Measurements from ENCODE around the gene SLC14A1. TPM values are rescaled to one million over a fixed set of nuclear protein-coding genes. Genes with fewer than 3 reads are reported as not detected.
"Not testable (repeated sequence)": the region's sequence is repeated elsewhere in the genome, so short reads cannot be mapped to it uniquely, and the experiment has no call there.

SLC14A1 gene
- total RNA-seq, 1 donor from 2014 or later = 0.96 TPM

- ATAC-seq (no peak), DNase-seq (ENCODE audit: low spot score) (no peak)
Measured at GRCh38 chr18:45753286-45753685, 29.3 kb downstream of the SLC14A1 start.

- DNase-seq (ENCODE audit: low spot score) = peak; percentile 47
- ATAC-seq = peak; percentile 61
Measured at GRCh38 chr18:45755934-45756333, 32.0 kb downstream of the SLC14A1 start.

GRCh38 chr18:45757005-45757404, 33.0 kb downstream of the SLC14A1 start:
- ATAC-seq (no peak), DNase-seq (ENCODE audit: low spot score) (no peak)

- ATAC-seq; DNase-seq (ENCODE audit: low spot score): not testable (repeated sequence)
Measured at GRCh38 chr18:45757644-45758043, 33.7 kb downstream of the SLC14A1 start.

GRCh38 chr18:45760462-45761036, 36.6 kb downstream of the SLC14A1 start:
- no peak for ATAC-seq
- DNase-seq (ENCODE audit: low spot score) = no peak

GRCh38 chr18:45761512-45762114, 37.6 kb downstream of the SLC14A1 start:
- no peak for ATAC-seq
- no peak for DNase-seq (ENCODE audit: low spot score)

- DNase-seq (ENCODE audit: low spot score) (no peak), ATAC-seq (no peak)
Measured at GRCh38 chr18:45764000-45764686, 40.2 kb downstream of the SLC14A1 start.

- DNase-seq (ENCODE audit: low spot score) (no peak), ATAC-seq (no peak)
Measured at GRCh38 chr18:45765796-45766195, 41.8 kb downstream of the SLC14A1 start.

- no peak for DNase-seq (ENCODE audit: low spot score)
- no peak for ATAC-seq
Measured at GRCh38 chr18:45771587-45772480, 47.9 kb downstream of the SLC14A1 start.

- ATAC-seq = no peak
- DNase-seq (ENCODE audit: low spot score) = no peak
Measured at GRCh38 chr18:45774065-45774521, 50.1 kb downstream of the SLC14A1 start.

GRCh38 chr18:45775241-45775676, 51.3 kb downstream of the SLC14A1 start:
- ATAC-seq (peak; percentile 85), DNase-seq (ENCODE audit: low spot score) (peak; percentile 47)

- ATAC-seq (peak; percentile 16), DNase-seq (ENCODE audit: low spot score) (no peak)
Measured at GRCh38 chr18:45775743-45776142, 51.8 kb downstream of the SLC14A1 start.

GRCh38 chr18:45777393-45777792, 53.4 kb downstream of the SLC14A1 start:
- no peak for DNase-seq (ENCODE audit: low spot score)
- no peak for ATAC-seq

- DNase-seq (ENCODE audit: low spot score) (no peak), ATAC-seq (no peak)
Measured at GRCh38 chr18:45780568-45780967, 56.6 kb downstream of the SLC14A1 start.

GRCh38 chr18:45782662-45783061, 58.7 kb downstream of the SLC14A1 start:
- ATAC-seq (no peak), DNase-seq (ENCODE audit: low spot score) (no peak)

GRCh38 chr18:45783097-45784075, 59.4 kb downstream of the SLC14A1 start:
- no peak for ATAC-seq
- DNase-seq (ENCODE audit: low spot score) = no peak

- DNase-seq (ENCODE audit: low spot score) (no peak), ATAC-seq (no peak)
Measured at GRCh38 chr18:45785134-45785533, 61.2 kb downstream of the SLC14A1 start.

GRCh38 chr18:45786941-45787340, 63.0 kb downstream of the SLC14A1 start:
- DNase-seq (ENCODE audit: low spot score) (no peak), ATAC-seq (no peak)

GRCh38 chr18:45787346-45787745, 63.4 kb downstream of the SLC14A1 start:
- ATAC-seq (no peak), DNase-seq (ENCODE audit: low spot score) (no peak)

GRCh38 chr18:45788861-45789260, 64.9 kb downstream of the SLC14A1 start:
- no peak for DNase-seq (ENCODE audit: low spot score)
- ATAC-seq = no peak

All from left lobe of liver (tissue), 2 donors.